ENCODE measurements around the gene CADPS.

The CADPS gene

GRCh38 chr3:62678841-62679240, 196.4 kb downstream of the CADPS start:
- no peak overlapping the region for H3K27ac ChIP-seq (ENCODE audit: low read depth in 2 of 2, low read length in 2 of 2)
- H3K9ac ChIP-seq (ENCODE audit: low read depth in 1 of 2, low read length in 2 of 2) = no peak overlapping the region
- H3K36me3 ChIP-seq (ENCODE audit: control insufficient read depth in 2 of 2, insufficient read depth in 2 of 2, low read length in 2 of 2) = no peaks in the 10 kb centered on the region
- no peaks in the 10 kb centered on the region for H3K27me3 ChIP-seq (ENCODE audit: control insufficient read depth in 2 of 2, insufficient read depth in 2 of 2, low read length in 2 of 2)
- H3K4me1 ChIP-seq (ENCODE audit: control insufficient read depth in 2 of 2, insufficient read depth in 2 of 2, low read length in 2 of 2) = no peaks in the 10 kb centered on the region
- H3K4me3 ChIP-seq (ENCODE audit: low read length in 2 of 2) = no peak overlapping the region
- H3K9me3 ChIP-seq (ENCODE audit: control insufficient read depth in 2 of 2, low read length in 2 of 2) = no peaks in the 10 kb centered on the region

GRCh38 chr3:62677926-62678325, 197.3 kb downstream of the CADPS start:
- no peak overlapping the region for H3K9ac ChIP-seq (ENCODE audit: low read depth in 1 of 2, low read length in 2 of 2)
- H3K4me3 ChIP-seq (ENCODE audit: low read length in 2 of 2) = no peak overlapping the region
- H3K27me3 ChIP-seq (ENCODE audit: control insufficient read depth in 2 of 2, insufficient read depth in 2 of 2, low read length in 2 of 2) = no peaks in the 10 kb centered on the region
- no peak overlapping the region for H3K27ac ChIP-seq (ENCODE audit: low read depth in 2 of 2, low read length in 2 of 2)
- H3K9me3 ChIP-seq (ENCODE audit: control insufficient read depth in 2 of 2, low read length in 2 of 2) = no peaks in the 10 kb centered on the region
- no peaks in the 10 kb centered on the region for H3K4me1 ChIP-seq (ENCODE audit: control insufficient read depth in 2 of 2, insufficient read depth in 2 of 2, low read length in 2 of 2)
- H3K36me3 ChIP-seq (ENCODE audit: control insufficient read depth in 2 of 2, insufficient read depth in 2 of 2, low read length in 2 of 2) = no peaks in the 10 kb centered on the region

GRCh38 chr3:62676689-62677271, 198.4 kb downstream of the CADPS start:
- Histone ChIP-seq H3K27me3 (ENCODE audit: control insufficient read depth in 2 of 2, insufficient read depth in 2 of 2, low read length in 2 of 2) (no peaks in the 10 kb centered on the region), H3K27ac (ENCODE audit: low read depth in 2 of 2, low read length in 2 of 2) (no peak overlapping the region), H3K4me1 (ENCODE audit: control insufficient read depth in 2 of 2, insufficient read depth in 2 of 2, low read length in 2 of 2) (no peaks in the 10 kb centered on the region), H3K36me3 (ENCODE audit: control insufficient read depth in 2 of 2, insufficient read depth in 2 of 2, low read length in 2 of 2) (no peaks in the 10 kb centered on the region), H3K9ac (ENCODE audit: low read depth in 1 of 2, low read length in 2 of 2) (no peak overlapping the region), H3K9me3 (ENCODE audit: control insufficient read depth in 2 of 2, low read length in 2 of 2) (no peaks in the 10 kb centered on the region), H3K4me3 (ENCODE audit: low read length in 2 of 2) (no peak overlapping the region)

- Histone ChIP-seq H3K4me1 (ENCODE audit: control insufficient read depth in 2 of 2, insufficient read depth in 2 of 2, low read length in 2 of 2) (no peaks in the 10 kb centered on the region), H3K36me3 (ENCODE audit: control insufficient read depth in 2 of 2, insufficient read depth in 2 of 2, low read length in 2 of 2) (no peaks in the 10 kb centered on the region), H3K27ac (ENCODE audit: low read depth in 2 of 2, low read length in 2 of 2) (no peak overlapping the region), H3K4me3 (ENCODE audit: low read length in 2 of 2) (no peak overlapping the region), H3K9ac (ENCODE audit: low read depth in 1 of 2, low read length in 2 of 2) (no peak overlapping the region), H3K27me3 (ENCODE audit: control insufficient read depth in 2 of 2, insufficient read depth in 2 of 2, low read length in 2 of 2) (no peaks in the 10 kb centered on the region), H3K9me3 (ENCODE audit: control insufficient read depth in 2 of 2, low read length in 2 of 2) (no peaks in the 10 kb centered on the region)
Measured at GRCh38 chr3:62675492-62675891, 199.7 kb downstream of the CADPS start.

- no peaks in the 10 kb centered on the region for H3K9me3 ChIP-seq (ENCODE audit: control insufficient read depth in 2 of 2, low read length in 2 of 2)
- H3K36me3 ChIP-seq (ENCODE audit: control insufficient read depth in 2 of 2, insufficient read depth in 2 of 2, low read length in 2 of 2) = no peaks in the 10 kb centered on the region
- no peaks in the 10 kb centered on the region for H3K4me1 ChIP-seq (ENCODE audit: control insufficient read depth in 2 of 2, insufficient read depth in 2 of 2, low read length in 2 of 2)
- H3K27ac ChIP-seq (ENCODE audit: low read depth in 2 of 2, low read length in 2 of 2) = no peak overlapping the region
- H3K4me3 ChIP-seq (ENCODE audit: low read length in 2 of 2) = no peak overlapping the region
- H3K9ac ChIP-seq (ENCODE audit: low read depth in 1 of 2, low read length in 2 of 2) = no peak overlapping the region
- H3K27me3 ChIP-seq (ENCODE audit: control insufficient read depth in 2 of 2, insufficient read depth in 2 of 2, low read length in 2 of 2) = no peaks in the 10 kb centered on the region
Measured at GRCh38 chr3:62672988-62673313, 202.3 kb downstream of the CADPS start.

GRCh38 chr3:62672270-62672987, 202.8 kb downstream of the CADPS start:
- H3K27ac ChIP-seq (ENCODE audit: low read depth in 2 of 2, low read length in 2 of 2) = no peak overlapping the region

GRCh38 chr3:62670351-62670750, 204.9 kb downstream of the CADPS start:
- Histone ChIP-seq H3K9me3 (ENCODE audit: control insufficient read depth in 2 of 2, low read length in 2 of 2) (no peaks in the 10 kb centered on the region), H3K9ac (ENCODE audit: low read depth in 1 of 2, low read length in 2 of 2) (no peak overlapping the region), H3K27me3 (ENCODE audit: control insufficient read depth in 2 of 2, insufficient read depth in 2 of 2, low read length in 2 of 2) (no peaks in the 10 kb centered on the region)

More at GRCh38 chr3:62672270-62672987, 202.8 kb downstream of the CADPS start:
- H3K36me3 ChIP-seq (ENCODE audit: control insufficient read depth in 2 of 2, insufficient read depth in 2 of 2, low read length in 2 of 2) = no peaks in the 10 kb centered on the region
- H3K4me1 ChIP-seq (ENCODE audit: control insufficient read depth in 2 of 2, insufficient read depth in 2 of 2, low read length in 2 of 2) = no peaks in the 10 kb centered on the region
- H3K9ac ChIP-seq (ENCODE audit: low read depth in 1 of 2, low read length in 2 of 2) = no peak overlapping the region
- no peaks in the 10 kb centered on the region for H3K9me3 ChIP-seq (ENCODE audit: control insufficient read depth in 2 of 2, low read length in 2 of 2)
- no peak overlapping the region for H3K4me3 ChIP-seq (ENCODE audit: low read length in 2 of 2)
- H3K27me3 ChIP-seq (ENCODE audit: control insufficient read depth in 2 of 2, insufficient read depth in 2 of 2, low read length in 2 of 2) = no peaks in the 10 kb centered on the region

GRCh38 chr3:62669161-62669560, 206.1 kb downstream of the CADPS start:
- H3K36me3 ChIP-seq (ENCODE audit: control insufficient read depth in 2 of 2, insufficient read depth in 2 of 2, low read length in 2 of 2) = no peaks in the 10 kb centered on the region
- no peak overlapping the region for H3K4me3 ChIP-seq (ENCODE audit: low read length in 2 of 2)
- H3K27ac ChIP-seq (ENCODE audit: low read depth in 2 of 2, low read length in 2 of 2) = no peak overlapping the region
- H3K4me1 ChIP-seq (ENCODE audit: control insufficient read depth in 2 of 2, insufficient read depth in 2 of 2, low read length in 2 of 2) = no peaks in the 10 kb centered on the region
- no peaks in the 10 kb centered on the region for H3K9me3 ChIP-seq (ENCODE audit: control insufficient read depth in 2 of 2, low read length in 2 of 2)
- H3K27me3 ChIP-seq (ENCODE audit: control insufficient read depth in 2 of 2, insufficient read depth in 2 of 2, low read length in 2 of 2) = no peaks in the 10 kb centered on the region
- no peak overlapping the region for H3K9ac ChIP-seq (ENCODE audit: low read depth in 1 of 2, low read length in 2 of 2)

More at GRCh38 chr3:62670351-62670750, 204.9 kb downstream of the CADPS start:
- H3K4me1 ChIP-seq (ENCODE audit: control insufficient read depth in 2 of 2, insufficient read depth in 2 of 2, low read length in 2 of 2) = no peaks in the 10 kb centered on the region
- H3K4me3 ChIP-seq (ENCODE audit: low read length in 2 of 2) = no peak overlapping the region
- H3K36me3 ChIP-seq (ENCODE audit: control insufficient read depth in 2 of 2, insufficient read depth in 2 of 2, low read length in 2 of 2) = no peaks in the 10 kb centered on the region
- H3K27ac ChIP-seq (ENCODE audit: low read depth in 2 of 2, low read length in 2 of 2) = no peak overlapping the region

GRCh38 chr3:62667714-62668113, 207.5 kb downstream of the CADPS start:
- Histone ChIP-seq H3K4me1 (ENCODE audit: control insufficient read depth in 2 of 2, insufficient read depth in 2 of 2, low read length in 2 of 2) (no peaks in the 10 kb centered on the region), H3K9ac (ENCODE audit: low read depth in 1 of 2, low read length in 2 of 2) (no peak overlapping the region), H3K27me3 (ENCODE audit: control insufficient read depth in 2 of 2, insufficient read depth in 2 of 2, low read length in 2 of 2) (no peaks in the 10 kb centered on the region), H3K36me3 (ENCODE audit: control insufficient read depth in 2 of 2, insufficient read depth in 2 of 2, low read length in 2 of 2) (no peaks in the 10 kb centered on the region), H3K27ac (ENCODE audit: low read depth in 2 of 2, low read length in 2 of 2) (no peak overlapping the region), H3K4me3 (ENCODE audit: low read length in 2 of 2) (no peak overlapping the region), H3K9me3 (ENCODE audit: control insufficient read depth in 2 of 2, low read length in 2 of 2) (no peaks in the 10 kb centered on the region)

- H3K9ac ChIP-seq (ENCODE audit: low read depth in 1 of 2, low read length in 2 of 2) = no peak overlapping the region
- H3K4me3 ChIP-seq (ENCODE audit: low read length in 2 of 2) = no peak overlapping the region
Measured at GRCh38 chr3:62665627-62666437, 209.4 kb downstream of the CADPS start.

More at GRCh38 chr3:62665627-62666437, 209.4 kb downstream of the CADPS start:
- H3K9me3 ChIP-seq (ENCODE audit: control insufficient read depth in 2 of 2, low read length in 2 of 2) = no peaks in the 10 kb centered on the region
- H3K36me3 ChIP-seq (ENCODE audit: control insufficient read depth in 2 of 2, insufficient read depth in 2 of 2, low read length in 2 of 2) = no peaks in the 10 kb centered on the region
- H3K4me1 ChIP-seq (ENCODE audit: control insufficient read depth in 2 of 2, insufficient read depth in 2 of 2, low read length in 2 of 2) = no peaks in the 10 kb centered on the region
- no peaks in the 10 kb centered on the region for H3K27me3 ChIP-seq (ENCODE audit: control insufficient read depth in 2 of 2, insufficient read depth in 2 of 2, low read length in 2 of 2)
- no peak overlapping the region for H3K27ac ChIP-seq (ENCODE audit: low read depth in 2 of 2, low read length in 2 of 2)
